ENCODE results near the gene ZBTB4.

Gene ZBTB4

GRCh38 chr17:7440834-7441195 is 38.6 kb downstream of the ZBTB4 start:
- no peak for DNase-seq (ENCODE audit: low spot score)

- DNase-seq (ENCODE audit: low spot score): no peak
Measured at GRCh38 chr17:7440113-7440833, 39.2 kb downstream of the ZBTB4 start.

- no peak for DNase-seq (ENCODE audit: low spot score)
Measured at GRCh38 chr17:7439462-7440112, 39.8 kb downstream of the ZBTB4 start, which contains the start of gene FGF11. FGF11 (plus strand) TSS chr17:7439512; CDS start chr17:7439621, 109 bp downstream.

- no peak for DNase-seq (ENCODE audit: low spot score)
Measured at GRCh38 chr17:7438656-7439460, 40.6 kb downstream of the ZBTB4 start.

GRCh38 chr17:7437950-7438614 is 41.3 kb downstream of the ZBTB4 start:
- DNase-seq (ENCODE audit: low spot score): no peak

GRCh38 chr17:7437369-7437863 is 42.0 kb downstream of the ZBTB4 start:
- no peak for DNase-seq (ENCODE audit: low spot score)

GRCh38 chr17:7436556-7437368 is 42.7 kb downstream of the ZBTB4 start:
- DNase-seq (ENCODE audit: low spot score): no peak

GRCh38 chr17:7435676-7436555 is 43.5 kb downstream of the ZBTB4 start:
- DNase-seq (ENCODE audit: low spot score): no peak

- DNase-seq (ENCODE audit: low spot score): no peak
Measured at GRCh38 chr17:7432296-7432695, 47.1 kb downstream of the ZBTB4 start.

- no peak for DNase-seq (ENCODE audit: low spot score)
Measured at GRCh38 chr17:7431231-7431630, 48.2 kb downstream of the ZBTB4 start.

- DNase-seq (ENCODE audit: low spot score): no peak
Measured at GRCh38 chr17:7429722-7430121, 49.7 kb downstream of the ZBTB4 start.

- DNase-seq (ENCODE audit: low spot score): no peak
Measured at GRCh38 chr17:7428557-7428956, 50.9 kb downstream of the ZBTB4 start, which contains the start of gene SPEM3. SPEM3 (plus strand) TSS chr17:7428857; CDS start chr17:7428903, 46 bp downstream.

- DNase-seq (ENCODE audit: low spot score): no peak
Measured at GRCh38 chr17:7427549-7427948, 51.9 kb downstream of the ZBTB4 start.

- DNase-seq (ENCODE audit: low spot score): no peak
Measured at GRCh38 chr17:7426896-7427489, 52.4 kb downstream of the ZBTB4 start.

GRCh38 chr17:7426203-7426863 is 53.1 kb downstream of the ZBTB4 start:
- no peak for DNase-seq (ENCODE audit: low spot score)

- no peak for DNase-seq (ENCODE audit: low spot score)
Measured at GRCh38 chr17:7425756-7426155, 53.7 kb downstream of the ZBTB4 start.

GRCh38 chr17:7425316-7425715 is 54.1 kb downstream of the ZBTB4 start, which contains the start of gene SPEM2:
SPEM2 (plus strand) TSS chr17:7425616; CDS start chr17:7425689, 73 bp downstream.
- DNase-seq (ENCODE audit: low spot score): no peak

GRCh38 chr17:7423679-7424078 is 55.8 kb downstream of the ZBTB4 start:
- no peak for DNase-seq (ENCODE audit: low spot score)

GRCh38 chr17:7421186-7421585 is 58.2 kb downstream of the ZBTB4 start:
- no peak for DNase-seq (ENCODE audit: low spot score)
